Stimulated activated CD4-positive, alpha-beta T cell treated with anti-CD3 and anti-CD28 coated beads, Interleukin-12 subunit alpha, Interleukin-12 subunit beta, amount 100 ng/mL, for 48 hours (primary cell): Measurements from ENCODE around the gene MYT1.

Experiments used
- DNase-seq, 3 donors: peaks; one replicate each; pipeline ENCODE4 v3.0.0-alpha.2; 2020; ENCODE audit warnings: low read depth in 2 of 3, low spot score in 1 of 3

Gene MYT1

GRCh38 chr20:64244281-64244805 is 80.1 kb downstream of the MYT1 start:
- no peak for DNase-seq

DNA sequence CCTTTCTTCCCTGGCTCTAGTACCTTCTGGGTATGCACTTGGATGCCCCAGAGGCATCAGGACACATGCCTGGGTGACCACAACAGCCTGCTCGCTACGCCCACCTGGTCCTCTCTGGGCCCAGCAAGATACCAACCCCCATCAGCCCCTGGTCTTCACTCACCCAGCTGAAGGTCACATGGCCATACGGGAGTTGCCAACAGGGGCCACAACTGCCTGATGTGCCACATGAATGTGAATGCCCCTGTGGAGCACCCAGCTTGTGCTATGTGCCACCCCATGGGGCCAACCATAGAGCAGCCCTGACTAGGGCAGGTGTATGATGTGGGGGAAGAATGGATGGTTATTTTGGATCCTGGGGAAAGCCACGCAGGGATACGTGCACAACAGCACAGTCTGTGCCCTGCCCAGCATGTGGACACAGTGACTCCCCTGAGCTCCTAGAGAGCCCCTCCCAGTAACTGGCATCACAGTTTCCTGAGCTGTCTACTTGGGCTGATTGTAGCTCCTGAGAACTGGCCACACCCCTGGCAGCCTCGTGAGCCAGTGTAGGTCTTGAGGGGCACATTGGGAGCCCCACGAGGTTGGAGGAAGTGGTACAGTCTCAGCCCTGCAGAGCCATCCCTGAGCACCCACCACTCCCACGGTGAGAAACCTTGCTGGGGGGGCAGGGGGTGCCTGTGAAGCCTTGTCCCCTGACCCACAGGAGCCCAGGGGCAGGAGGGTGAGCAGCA is 80.8 kb downstream of the MYT1 start:
- no peak for DNase-seq

DNA sequence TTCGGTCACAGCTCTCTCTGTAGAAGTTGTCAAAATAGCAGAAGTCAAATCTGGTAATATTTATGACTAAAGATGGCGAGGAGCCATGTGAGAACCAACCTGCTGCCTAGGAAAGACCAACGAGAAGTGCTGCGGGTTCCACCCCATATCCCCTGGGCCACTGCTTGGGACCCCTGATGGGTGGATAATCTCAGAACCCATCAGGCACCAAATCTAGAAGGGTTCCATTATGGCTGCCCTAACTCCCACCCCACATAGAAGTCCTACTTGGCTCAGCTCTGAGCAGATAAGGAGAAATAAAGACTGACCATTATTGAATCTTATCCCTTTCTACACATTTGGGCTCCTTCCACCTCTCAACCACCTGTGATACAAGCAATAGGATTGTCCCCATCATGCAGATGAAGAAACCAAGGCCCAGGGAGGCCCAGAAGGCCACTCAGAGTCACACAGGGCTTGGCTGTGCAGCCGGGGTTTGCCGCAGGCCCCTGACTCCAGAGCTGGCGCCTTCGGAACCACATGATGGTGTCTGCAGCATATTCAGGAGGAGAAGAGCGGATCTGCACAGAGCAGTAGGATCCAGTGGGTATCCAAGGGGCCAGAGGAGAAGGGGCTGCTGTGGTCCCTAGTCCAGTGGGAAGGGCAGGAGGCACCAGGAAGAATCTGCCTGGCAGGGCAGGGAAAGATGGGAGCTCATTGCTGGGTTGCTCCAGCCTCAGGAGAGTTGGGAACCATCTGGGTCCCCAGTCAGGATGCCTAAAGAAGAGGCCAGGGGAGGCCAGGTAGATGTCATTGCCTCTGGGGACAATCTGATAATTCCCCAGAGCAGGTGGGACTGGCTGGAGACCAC is 81.7 kb downstream of the MYT1 start:
- no peak for DNase-seq

DNA sequence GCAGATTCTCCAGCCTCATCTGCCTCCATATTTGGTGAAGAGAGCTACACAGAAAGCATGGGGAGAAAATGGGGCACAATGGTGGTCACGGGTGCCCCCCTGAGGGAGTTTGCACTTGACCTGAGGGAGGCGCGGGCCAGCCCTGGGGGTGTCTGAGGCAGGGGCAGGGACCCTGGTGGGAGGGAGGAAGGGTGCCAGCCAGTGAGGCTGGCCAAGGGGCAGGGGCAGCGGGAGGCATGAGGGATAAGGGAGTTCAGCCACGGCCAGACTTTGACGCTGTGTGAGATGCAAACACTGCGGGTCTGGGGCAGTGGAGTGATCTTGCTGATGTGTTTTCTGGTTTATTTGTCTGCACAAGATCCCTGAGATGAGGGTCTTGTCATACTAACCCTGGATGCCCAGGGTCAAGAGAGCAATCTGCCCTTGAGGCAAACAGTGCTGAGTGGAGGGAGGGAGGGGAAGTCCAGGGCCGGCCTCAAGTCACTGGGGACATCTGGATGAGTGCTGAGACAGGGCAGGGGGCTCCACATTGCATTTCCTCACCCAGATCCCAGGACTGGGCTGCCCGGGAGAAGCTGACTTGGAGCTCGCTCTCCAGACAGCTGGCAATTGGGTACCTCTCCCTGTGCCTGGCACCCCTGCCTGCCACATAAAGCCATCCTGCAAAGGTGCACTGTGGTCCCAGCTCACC is 82.5 kb downstream of the MYT1 start:
- no peak for DNase-seq

- DNase-seq: no peak
These were observed 83.0 kb downstream of the MYT1 start for GRCh38 chr20:64247307-64247618.

DNA sequence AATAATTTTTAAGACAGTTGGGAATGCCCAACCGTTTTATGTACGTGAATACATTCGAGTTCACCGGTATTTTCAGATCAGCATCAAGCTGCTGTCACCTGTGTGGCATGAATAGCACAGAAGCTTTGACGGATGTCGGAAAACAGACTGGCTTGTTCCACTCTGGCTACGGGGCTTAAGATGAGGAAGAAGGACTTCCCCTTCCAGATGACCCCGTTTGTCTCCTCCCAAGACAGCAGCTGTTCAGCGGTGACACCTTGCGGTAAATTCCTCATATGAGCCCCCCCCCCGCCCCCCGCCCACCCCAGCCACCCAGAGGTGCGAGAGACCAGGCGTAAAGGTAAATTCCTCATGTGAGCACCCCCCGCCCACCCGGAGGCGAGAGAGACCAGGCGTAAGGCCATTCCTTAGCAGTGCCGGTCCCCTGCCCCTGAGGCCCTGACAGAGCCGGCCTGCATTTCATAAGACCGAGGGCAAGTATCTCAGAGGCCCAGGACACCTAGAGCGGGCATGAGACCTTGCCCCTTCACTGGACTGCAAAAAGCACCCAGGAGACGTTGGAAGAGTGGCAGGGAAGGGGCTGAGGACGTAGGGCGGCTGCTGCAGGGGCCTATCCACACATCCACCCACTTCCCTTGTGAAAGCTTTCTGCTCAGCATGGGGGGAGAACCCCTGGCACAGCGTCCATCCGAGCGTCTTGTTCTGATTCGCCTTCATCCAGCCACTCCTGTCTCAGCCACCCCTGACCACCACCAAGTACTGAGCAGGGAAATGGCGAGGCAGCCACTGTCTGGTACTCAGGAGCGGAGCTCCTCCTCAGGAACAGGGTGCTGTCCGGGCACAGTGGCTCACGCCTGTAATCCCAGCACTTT is 84.0 kb downstream of the MYT1 start:
- no peak for DNase-seq

GRCh38 chr20:64250027-64250426 is 85.8 kb downstream of the MYT1 start:
- no peak for DNase-seq

DNA sequence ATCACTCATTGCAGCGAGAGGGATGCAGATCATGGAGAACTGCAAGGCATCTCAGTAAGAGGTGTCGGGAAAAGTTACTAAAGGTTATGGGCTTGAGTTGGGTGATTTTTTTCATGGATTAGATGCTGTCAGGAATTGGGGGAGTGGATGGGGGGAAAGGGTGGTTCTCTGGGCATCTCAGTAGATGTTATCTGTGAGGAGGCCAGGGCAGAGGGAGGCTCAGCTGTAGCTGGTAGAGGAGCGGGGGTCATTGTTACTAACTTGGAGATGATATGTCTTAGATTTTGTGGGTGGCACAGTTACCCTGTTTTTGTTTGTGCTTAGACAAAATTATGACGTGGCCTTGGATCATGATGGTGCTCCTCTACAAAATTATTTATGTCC is 88.7 kb downstream of the MYT1 start:
- DNase-seq: no peak

DNA sequence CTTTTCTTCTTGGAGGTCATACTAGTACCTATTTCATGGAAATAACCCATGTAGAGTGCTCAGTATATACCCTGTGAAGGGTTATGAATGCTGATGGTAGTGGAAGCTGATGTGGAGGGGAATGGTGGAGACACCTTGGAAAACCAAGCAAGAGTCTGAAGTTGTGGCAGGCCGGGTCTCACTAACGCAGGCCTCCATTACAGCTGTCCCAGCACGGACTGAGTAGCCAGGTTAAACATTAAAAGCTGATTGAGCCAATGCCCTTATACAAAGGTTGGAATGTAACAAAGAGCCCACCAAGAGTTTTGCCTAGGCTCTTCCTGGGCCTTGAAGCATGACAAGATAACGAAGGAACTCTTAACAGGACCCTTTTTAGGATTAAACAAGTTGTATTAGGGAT is 89.2 kb downstream of the MYT1 start:
- no peak for DNase-seq

GRCh38 chr20:64254156-64254555 is 89.9 kb downstream of the MYT1 start:
- DNase-seq: no peak

- DNase-seq: no peak
These were observed 90.5 kb downstream of the MYT1 start for GRCh38 chr20:64254571-64255360.

- peak; percentile 68 to 79 (median 74) for DNase-seq
These were observed 91.4 kb downstream of the MYT1 start, which contains the start of gene PCMTD2 for GRCh38 chr20:64255361-64256281. TSS of gene PCMTD2 (plus strand) at chr20:64255748. CDS start at chr20:64259966, 4,218 bp downstream.

- peak in 1 of 3 donors; percentile 9 for DNase-seq
These were observed 92.2 kb downstream of the MYT1 start for GRCh38 chr20:64256282-64256935.

GRCh38 chr20:64257107-64257757 is 93.0 kb downstream of the MYT1 start:
- no peak for DNase-seq

- DNase-seq: no peak
These were observed 94.0 kb downstream of the MYT1 start for GRCh38 chr20:64258071-64258823.

DNA sequence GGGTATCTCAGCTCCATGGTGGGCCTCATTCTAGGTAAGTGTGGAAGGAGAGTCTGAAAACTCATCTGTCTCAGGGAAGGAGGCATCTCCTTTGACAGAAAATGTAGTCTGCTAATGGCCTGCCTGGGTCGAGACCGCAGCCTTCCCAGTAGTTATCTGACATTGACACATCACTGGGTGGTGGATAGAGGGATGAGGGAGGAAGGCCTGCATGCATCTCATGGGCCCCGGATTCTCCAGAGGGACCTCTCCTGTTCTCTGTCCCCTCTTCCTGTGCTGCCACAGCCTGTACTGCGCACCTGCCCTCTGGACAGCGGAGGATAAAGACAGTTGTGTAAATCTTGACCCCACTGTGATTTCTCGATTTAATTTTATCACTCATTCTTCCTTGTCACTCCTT is 96.0 kb downstream of the MYT1 start:
- DNase-seq: no peak

DNA sequence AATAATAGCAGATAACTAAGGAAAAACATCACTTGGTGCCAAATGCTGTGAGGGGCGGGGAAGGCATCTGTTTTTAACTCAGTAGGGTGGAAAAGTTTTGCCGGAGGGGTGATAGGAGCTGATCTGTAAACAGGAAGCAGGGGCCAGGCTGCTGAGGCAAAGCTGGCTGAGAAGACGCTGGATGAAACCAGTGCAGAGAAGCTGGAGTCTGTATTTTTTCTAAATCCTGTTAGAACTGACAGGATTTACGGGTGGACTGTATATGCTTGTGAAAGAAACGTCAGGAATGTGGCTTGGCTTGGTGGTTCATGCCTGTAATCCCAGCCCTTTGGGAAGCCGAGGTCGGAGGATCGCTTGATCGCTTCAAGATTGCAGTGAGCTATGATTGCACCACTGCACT is 96.9 kb downstream of the MYT1 start:
- DNase-seq: no peak
